ENCODE data around the gene TMEM269.

The TMEM269 gene, protein sequence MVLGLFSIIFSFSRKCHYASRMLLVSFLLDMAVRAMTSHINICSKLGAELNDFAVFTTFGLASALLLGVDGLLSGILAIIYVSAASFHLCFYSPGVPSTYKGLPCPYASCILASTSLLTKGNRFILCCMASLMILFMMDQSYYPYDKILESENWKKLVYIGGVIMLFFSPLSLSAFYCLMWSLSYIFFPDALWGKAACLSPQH

DNA sequence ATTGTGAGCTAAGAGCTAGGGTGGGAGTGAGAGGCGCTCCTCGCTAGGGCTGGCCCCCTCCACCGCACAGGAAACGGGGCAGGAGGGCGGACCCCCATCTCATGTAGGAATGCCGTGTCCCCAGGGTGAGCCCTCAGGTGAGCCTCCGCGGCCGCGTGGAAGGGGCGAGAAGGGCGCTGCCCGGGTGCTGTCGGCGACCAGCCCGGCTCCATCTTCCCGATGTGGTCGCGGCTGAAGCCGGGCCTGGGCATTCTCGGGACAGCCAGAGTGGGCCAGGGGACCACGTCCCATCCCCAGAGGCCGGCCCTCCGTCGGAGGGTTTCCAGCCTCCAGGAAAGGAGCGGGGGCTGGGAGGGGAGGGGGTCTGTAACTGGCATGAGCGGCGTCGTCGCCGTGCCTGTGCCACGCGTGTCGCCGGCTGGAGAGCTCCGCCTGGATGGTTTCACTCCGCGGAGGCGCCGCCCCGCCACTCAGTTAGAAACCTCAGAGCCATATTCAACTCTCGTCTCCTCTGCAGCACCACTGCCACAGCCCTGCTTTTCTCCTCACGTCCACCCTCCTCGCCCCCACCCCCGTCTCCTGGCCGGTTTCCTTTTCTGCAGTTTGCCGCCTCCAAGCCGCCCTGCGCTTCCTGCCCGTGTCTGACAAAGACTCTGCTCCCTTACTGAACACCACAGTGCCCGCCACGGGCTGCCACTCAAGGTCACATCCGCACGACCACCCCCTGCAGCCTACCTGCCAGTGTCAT, at the start of gene TMEM269:
TSS of gene TMEM269 (plus strand) at position 46 of the 748 bp plus-strand sequence. CDS start 4,903 bp downstream, outside the sequence.
- Mint-ChIP-seq H3K36me3 (ENCODE audit: low read depth) (peaks cover 19% of the 10 kb centered on the region), H3K4me3 (peak within 1 kb of the TSS; percentile 62), H3K27me3 (no peaks in the 10 kb centered on the region), H3K27ac (no peak within 1 kb of the TSS), H3K4me1 (peaks cover 16% of the 10 kb centered on the region), H3K9me3 (no peaks in the 10 kb centered on the region)
- ATAC-seq (peak; percentile 55), DNase-seq (peak; percentile 46)

DNA sequence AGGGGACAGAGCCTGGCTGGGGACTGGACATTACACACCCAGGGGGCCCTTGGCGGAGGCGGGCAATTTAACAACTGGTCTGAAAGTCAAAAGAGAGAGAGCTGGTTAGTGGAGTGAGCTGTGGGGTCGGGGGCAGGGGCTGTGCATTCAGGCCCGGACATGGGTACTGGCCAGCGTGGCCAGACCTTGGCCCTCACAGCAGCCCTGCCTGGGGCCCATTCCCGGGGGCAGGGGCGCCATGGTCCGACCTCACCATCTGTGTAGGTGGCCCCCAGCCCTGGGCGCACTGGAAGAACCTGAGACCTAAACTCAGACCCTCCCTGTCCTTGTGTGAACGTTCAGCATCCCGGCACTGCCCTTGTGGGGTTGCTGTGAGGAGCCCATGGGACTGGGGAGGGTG, 49.7 kb upstream of the TMEM269 start:
- Mint-ChIP-seq H3K4me3 (no peak overlapping the region), H3K27ac (no peak overlapping the region), H3K4me1 (peaks cover 8% of the 10 kb centered on the region), H3K36me3 (ENCODE audit: low read depth) (no peaks in the 10 kb centered on the region), H3K27me3 (no peaks in the 10 kb centered on the region), H3K9me3 (no peaks in the 10 kb centered on the region)
- DNase-seq (no peak), ATAC-seq (no peak)

DNA sequence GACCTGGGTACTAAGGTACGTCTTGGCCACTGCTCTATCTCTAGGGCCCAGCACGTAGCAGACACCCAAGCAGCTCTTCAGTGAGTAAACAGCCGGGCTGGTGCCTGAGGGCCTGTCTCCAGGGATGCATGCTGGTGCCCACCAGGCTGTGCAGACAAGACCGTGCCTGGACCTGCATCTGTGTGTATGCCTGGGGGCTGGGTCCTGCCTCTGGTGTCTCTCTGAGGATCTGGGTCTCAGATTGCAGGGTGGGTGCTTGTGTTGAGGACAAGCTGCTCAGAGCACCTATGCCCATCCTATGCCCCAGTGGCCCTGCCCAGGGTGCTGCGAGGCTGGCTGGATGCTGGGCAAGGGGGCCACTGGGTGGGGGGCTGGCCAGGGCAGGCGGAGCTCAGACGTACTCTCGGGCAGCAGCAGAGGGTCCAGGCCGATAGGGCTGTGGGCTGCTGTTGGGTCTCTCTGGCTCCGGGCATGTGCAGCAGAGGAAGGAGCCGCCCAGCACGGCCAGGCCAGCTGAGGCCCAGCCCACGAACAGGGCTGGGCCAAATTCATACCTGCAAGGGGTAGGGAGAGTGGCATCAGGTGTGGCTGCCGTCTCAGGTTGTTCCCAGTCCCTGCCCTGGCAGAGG, 49.2 kb upstream of the TMEM269 start:
- no peak overlapping the region for H3K4me3 Mint-ChIP-seq
- no peak overlapping the region for H3K27ac Mint-ChIP-seq
- H3K9me3 Mint-ChIP-seq: no peaks in the 10 kb centered on the region
- no peaks in the 10 kb centered on the region for H3K27me3 Mint-ChIP-seq
- DNase-seq: no peak
- no peaks in the 10 kb centered on the region for H3K36me3 Mint-ChIP-seq (ENCODE audit: low read depth)
- H3K4me1 Mint-ChIP-seq: peaks cover 8% of the 10 kb centered on the region
- ATAC-seq: no peak

DNA sequence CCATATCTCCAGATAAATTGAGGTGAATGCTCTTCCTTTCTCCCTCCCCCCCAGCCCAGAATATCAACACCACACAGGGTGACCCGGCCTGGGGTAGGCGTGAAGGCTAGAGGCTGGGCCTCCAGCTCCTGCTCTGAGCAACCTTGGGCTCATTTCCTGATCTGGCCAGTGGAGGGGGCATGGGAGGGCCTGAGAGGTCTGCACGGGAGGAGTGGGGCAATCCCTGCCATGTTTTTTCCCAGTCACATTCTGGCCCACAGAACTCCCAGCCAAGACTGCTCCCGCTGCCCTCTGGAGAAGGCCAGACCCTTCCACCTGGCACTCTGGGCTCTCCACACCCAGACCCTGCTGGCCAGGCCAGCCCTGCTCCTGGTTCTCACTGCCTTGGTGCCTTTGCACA, 48.6 kb upstream of the TMEM269 start:
- DNase-seq (peak; percentile 13), ATAC-seq (no peak)
- H3K27ac Mint-ChIP-seq: no peak overlapping the region
- no peaks in the 10 kb centered on the region for H3K27me3 Mint-ChIP-seq
- no peaks in the 10 kb centered on the region for H3K9me3 Mint-ChIP-seq
- H3K4me3 Mint-ChIP-seq: no peak overlapping the region
- no peaks in the 10 kb centered on the region for H3K36me3 Mint-ChIP-seq (ENCODE audit: low read depth)
- peaks cover 6% of the 10 kb centered on the region for H3K4me1 Mint-ChIP-seq

DNA sequence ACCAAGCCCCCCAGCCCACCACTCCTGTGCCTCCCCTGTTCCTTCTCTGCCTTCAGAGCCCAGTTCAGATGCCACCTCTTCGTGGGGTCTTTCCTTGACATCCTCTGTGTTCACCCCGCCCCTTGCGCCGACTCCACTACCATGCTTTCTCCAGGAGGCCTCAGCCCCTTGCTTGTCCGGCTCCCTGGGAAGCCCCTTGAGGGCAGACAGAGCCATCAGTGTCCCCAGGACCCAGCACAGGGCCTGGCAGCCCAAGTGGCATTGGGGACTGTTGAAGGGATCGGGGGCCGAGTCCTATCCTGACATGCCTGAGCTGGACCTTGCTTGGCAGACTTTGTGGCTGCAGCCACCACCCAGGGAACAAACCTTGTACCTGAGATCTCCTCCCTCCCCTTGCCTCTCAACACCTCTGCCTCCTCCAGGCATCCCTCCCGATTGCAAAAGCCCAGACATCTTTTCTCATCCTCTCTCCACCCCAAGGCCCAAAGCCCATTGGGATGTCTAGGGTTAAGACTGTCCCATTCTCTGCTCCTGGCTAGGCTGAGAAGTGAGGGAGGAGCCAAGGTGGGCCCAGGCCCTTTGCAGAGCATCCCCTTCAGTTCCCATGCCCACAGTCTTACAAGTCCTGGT, 48.1 kb upstream of the TMEM269 start:
- Mint-ChIP-seq H3K27ac (no peak overlapping the region), H3K4me1 (peaks cover 6% of the 10 kb centered on the region), H3K9me3 (no peaks in the 10 kb centered on the region), H3K27me3 (no peaks in the 10 kb centered on the region), H3K36me3 (ENCODE audit: low read depth) (no peaks in the 10 kb centered on the region), H3K4me3 (no peak overlapping the region)
- ATAC-seq (no peak), DNase-seq (no peak)

DNA sequence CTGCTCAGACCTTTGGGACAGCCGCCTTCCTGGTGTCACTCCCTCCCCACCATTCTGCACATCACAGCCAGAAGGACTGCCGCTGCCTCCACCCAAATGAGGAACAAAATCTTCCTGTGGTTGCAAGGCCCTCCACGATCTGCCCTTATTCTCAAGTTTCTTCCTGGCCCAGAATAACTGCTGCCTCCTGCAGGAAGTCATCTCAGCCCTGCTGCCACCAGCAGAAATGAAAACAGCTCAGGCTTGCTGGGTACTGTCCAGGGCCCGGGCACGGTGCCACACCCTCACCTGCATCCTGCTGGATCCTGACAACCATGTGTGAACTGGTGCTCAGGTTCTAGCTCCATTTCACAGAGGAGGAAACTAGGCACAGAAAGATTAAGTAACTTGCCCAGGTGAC, 47.5 kb upstream of the TMEM269 start:
- ATAC-seq (no peak), DNase-seq (no peak)
- H3K27me3 Mint-ChIP-seq: no peaks in the 10 kb centered on the region
- H3K4me1 Mint-ChIP-seq: peaks cover 6% of the 10 kb centered on the region
- no peak overlapping the region for H3K27ac Mint-ChIP-seq
- H3K4me3 Mint-ChIP-seq: no peak overlapping the region
- H3K9me3 Mint-ChIP-seq: no peaks in the 10 kb centered on the region
- H3K36me3 Mint-ChIP-seq (ENCODE audit: low read depth): no peaks in the 10 kb centered on the region

DNA sequence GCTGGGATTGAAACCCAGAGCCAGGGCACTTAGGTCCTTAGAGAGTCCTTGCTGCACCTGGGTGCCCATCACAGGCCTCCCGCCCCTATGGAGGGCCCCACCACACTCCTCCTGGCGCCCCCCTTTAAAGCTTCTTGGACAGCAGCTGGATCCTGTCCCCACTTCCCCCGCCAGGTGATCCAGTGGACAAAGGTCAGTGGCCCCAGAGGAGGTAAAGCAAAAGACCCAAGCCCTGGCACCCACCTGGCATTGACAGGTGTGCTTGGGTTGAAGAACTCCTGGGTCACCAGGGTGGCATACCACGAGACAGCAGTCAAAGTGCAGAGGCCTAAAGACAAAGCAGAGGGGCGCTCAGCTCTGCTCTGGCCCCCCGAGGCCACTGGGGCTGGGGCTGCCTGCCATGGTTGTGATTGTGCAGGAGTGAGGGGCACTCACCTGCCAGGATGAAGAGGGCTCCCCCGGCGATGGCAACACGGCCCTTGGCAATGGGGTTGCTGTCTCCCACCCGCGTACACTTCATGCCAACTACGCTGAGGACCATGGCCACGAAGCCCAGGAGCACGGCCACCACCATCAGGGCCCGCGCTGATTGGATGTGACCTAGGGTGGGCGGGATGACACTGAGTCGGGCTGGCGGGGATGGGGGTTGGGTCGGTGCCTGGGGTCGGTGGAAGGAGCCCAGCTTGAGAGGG, 46.7 kb upstream of the TMEM269 start:
- ATAC-seq (no peak), DNase-seq (no peak)
- H3K36me3 Mint-ChIP-seq (ENCODE audit: low read depth): no peaks in the 10 kb centered on the region
- no peak overlapping the region for H3K4me3 Mint-ChIP-seq
- H3K27ac Mint-ChIP-seq: no peak overlapping the region
- H3K9me3 Mint-ChIP-seq: no peaks in the 10 kb centered on the region
- peaks cover 6% of the 10 kb centered on the region for H3K4me1 Mint-ChIP-seq
- no peaks in the 10 kb centered on the region for H3K27me3 Mint-ChIP-seq

DNA sequence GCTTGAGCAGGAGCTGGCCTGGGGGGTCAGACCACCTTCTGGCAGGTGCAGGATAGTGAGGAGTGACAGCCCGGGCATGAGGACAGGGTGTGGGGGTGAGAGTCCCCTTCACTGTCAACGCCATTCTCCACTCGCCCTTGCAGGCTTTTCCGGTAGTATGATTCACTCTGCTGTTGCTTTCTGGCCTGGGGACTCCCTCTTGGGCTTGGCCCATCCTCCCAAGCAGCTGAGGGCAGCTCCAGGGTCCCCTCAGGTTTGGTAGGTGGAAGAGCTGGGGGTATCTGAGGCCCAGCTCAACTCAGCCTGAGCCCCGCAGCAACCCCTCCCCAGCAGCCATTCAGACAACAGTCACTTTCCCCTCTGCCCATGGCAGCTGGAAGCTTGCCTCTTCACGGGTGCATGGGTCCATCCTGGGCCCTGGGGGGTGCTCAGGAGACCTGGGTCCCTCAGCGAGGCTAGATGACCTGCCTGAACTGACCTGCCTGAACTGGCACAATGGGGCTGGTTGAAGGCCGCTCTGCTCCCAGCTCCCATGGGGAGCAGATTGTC, 46.0 kb upstream of the TMEM269 start:
- ATAC-seq (no peak), DNase-seq (no peak)
- Mint-ChIP-seq H3K27ac (no peak overlapping the region), H3K4me3 (no peak overlapping the region), H3K4me1 (peaks cover 6% of the 10 kb centered on the region), H3K36me3 (ENCODE audit: low read depth) (no peaks in the 10 kb centered on the region), H3K27me3 (no peaks in the 10 kb centered on the region), H3K9me3 (no peaks in the 10 kb centered on the region)

DNA sequence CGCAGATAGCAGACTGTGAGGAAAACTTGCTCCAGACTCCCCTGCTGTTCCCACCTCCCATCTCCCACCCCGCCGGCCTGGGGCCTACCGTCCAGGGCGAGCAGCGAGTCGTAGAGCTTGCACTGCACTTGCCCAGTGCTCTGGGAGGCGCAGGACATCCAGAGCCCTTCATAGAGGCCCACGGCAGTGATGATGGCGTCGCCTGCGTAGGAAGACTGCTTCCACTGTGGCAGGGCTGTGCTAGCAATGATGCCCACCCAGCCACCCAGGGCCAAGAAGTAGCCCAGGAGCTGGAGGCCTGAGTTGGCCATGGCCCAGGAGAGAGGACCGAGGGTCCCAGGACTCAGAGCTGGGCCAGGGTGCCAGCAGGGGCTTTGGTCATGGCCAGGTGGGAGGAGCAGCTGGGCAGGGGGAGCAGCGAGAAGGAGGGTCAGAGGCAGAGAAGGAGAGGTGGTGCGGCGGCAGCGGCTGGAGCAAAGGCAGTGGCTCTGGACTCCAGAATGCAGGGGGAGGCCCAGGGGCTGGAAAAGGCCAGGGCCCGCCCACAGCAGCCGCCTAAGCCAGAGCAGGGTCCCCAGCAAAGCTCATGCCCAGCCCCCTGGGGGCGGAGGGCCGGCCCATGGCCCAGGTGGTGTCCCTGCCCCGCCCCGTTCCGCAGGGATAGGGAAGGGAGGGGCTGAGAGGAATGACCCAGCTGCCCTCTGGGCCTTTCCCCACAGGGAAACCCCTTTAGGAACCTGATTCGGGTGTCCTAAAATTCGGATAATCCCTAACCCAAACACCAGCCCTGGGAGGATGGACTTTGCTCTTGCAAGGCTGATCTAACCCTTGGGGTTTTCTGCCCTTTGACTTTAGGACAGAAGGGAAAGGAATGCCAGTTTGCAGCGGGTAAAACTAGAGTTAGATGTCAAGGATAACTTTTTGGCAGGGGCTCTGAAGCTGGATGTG, 44.8 kb upstream of the TMEM269 start, which contains the start of gene CLDN19:
TSS of gene CLDN19 (minus strand) at position 484 of the 948 bp plus-strand sequence. CDS start at position 311, 173 bp downstream.
- ATAC-seq: no peak
- H3K9me3 Mint-ChIP-seq: no peaks in the 10 kb centered on the region
- no peaks in the 10 kb centered on the region for H3K36me3 Mint-ChIP-seq (ENCODE audit: low read depth)
- DNase-seq: no peak
- H3K27ac Mint-ChIP-seq: no peak within 1 kb of the TSS
- H3K4me1 Mint-ChIP-seq: peaks cover 6% of the 10 kb centered on the region
- no peaks in the 10 kb centered on the region for H3K27me3 Mint-ChIP-seq
- H3K4me3 Mint-ChIP-seq: no peak within 1 kb of the TSS

DNA sequence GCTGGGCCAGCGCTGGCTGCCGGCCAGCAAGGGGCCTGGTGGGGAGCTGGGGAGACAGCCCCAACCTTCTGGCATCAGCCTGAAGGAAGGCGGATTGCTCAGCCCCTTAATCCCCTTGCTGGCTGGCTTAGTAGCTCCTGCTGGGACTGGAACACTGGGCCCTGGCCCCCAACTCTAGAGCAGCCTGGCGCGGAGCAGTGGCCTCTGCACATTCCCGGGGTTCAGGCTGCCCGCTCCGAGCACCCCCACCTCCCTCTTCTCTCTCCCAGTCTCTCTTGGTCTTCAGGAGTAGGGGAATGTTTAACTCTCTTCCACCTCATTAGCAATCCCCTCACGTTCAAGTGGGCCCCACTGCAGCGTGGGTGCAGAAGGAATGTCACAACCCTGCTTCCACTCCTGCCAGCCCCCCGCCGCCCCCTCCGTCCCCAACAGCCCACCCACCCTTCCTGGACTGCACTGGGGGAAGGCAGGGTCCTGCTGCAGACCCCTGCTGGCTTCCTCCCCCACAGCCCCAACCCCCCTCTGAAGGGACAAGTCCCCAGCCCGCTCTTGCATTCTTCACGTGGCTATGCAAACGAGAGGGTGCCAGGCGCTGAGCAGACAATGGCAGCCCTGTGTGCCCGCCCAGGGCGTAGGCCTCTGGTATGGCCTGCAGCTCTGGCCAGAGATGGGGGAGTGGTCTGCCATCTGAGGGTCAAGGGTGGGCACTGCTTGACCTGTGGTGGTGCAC, 43.8 kb upstream of the TMEM269 start:
- DNase-seq (no peak), ATAC-seq (no peak)
- no peak overlapping the region for H3K27ac Mint-ChIP-seq
- H3K27me3 Mint-ChIP-seq: no peaks in the 10 kb centered on the region
- no peak overlapping the region for H3K4me3 Mint-ChIP-seq
- no peaks in the 10 kb centered on the region for H3K9me3 Mint-ChIP-seq
- H3K4me1 Mint-ChIP-seq: peaks cover 6% of the 10 kb centered on the region
- H3K36me3 Mint-ChIP-seq (ENCODE audit: low read depth): no peaks in the 10 kb centered on the region

DNA sequence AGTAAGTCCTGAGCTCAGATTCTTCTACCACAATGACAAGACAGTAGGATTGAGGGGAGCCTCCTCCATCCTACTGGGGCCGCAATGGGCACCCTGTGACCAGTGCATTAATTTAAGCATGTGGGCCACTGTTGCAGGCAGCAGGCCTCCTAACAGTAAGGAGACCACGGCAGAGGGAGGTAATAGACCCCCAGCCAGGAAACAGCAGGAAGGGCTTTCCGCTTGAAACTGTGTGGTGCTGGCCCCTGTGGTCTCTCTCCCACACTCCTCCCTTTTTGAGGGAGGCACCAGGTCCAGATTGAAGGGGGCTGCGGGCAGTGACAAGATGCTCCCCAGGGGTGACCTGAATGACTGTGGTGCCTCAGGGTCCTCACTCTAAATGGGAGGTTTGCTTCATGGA, 43.1 kb upstream of the TMEM269 start:
- DNase-seq (no peak), ATAC-seq (no peak)
- Mint-ChIP-seq H3K4me1 (peaks cover 4% of the 10 kb centered on the region), H3K4me3 (no peak overlapping the region), H3K36me3 (ENCODE audit: low read depth) (no peaks in the 10 kb centered on the region), H3K9me3 (no peaks in the 10 kb centered on the region), H3K27me3 (no peaks in the 10 kb centered on the region), H3K27ac (no peak overlapping the region)

DNA sequence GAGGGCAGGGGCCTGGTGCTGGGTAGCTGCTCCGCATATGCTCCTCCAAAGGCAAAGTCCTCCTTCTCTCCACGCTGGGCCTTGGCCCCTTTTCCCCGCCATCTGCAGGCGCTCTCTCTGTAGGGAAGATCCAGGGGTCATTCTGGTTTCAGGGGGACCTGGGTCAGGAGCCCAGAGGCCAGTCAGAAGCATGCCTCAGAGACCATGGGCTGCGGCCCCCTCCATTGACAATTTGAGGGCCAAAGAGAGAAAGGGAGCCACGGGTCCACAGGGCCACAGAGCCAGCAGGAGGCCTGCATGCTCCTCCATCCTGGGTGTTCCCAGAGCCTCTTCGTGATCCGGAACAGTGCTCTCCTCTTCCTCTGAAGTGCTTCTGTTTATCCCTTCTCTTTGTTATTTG, 42.6 kb upstream of the TMEM269 start:
- Mint-ChIP-seq H3K4me3 (no peak overlapping the region), H3K9me3 (no peaks in the 10 kb centered on the region), H3K27ac (no peak overlapping the region), H3K36me3 (ENCODE audit: low read depth) (no peaks in the 10 kb centered on the region), H3K27me3 (no peaks in the 10 kb centered on the region), H3K4me1 (peaks cover 3% of the 10 kb centered on the region)
- ATAC-seq (no peak), DNase-seq (no peak)
